Measurements from ENCODE around the gene TUBB2A.
"Not testable (repeated sequence)": the region's sequence is repeated elsewhere in the genome, so short reads cannot be mapped to it uniquely, and the experiment has no call there.

Gene TUBB2A

GRCh38 chr6:3193102-3193849 is 35.9 kb upstream of the TUBB2A start:
- no peaks in the 10 kb centered on the region for H3K4me1 Mint-ChIP-seq

GRCh38 chr6:3190779-3191178 is 33.4 kb upstream of the TUBB2A start:
- H3K36me3 Mint-ChIP-seq (ENCODE audit: low read depth), result no peaks in the 10 kb centered on the region
- no peaks in the 10 kb centered on the region for H3K4me1 Mint-ChIP-seq
- H3K9me3 Mint-ChIP-seq, result no peaks in the 10 kb centered on the region
- H3K4me3 Mint-ChIP-seq, result no peak overlapping the region
- H3K27me3 Mint-ChIP-seq, result peaks cover 10% of the 10 kb centered on the region
- H3K27ac Mint-ChIP-seq, result no peak overlapping the region
- ATAC-seq (no peak), DNase-seq (no peak)

More at GRCh38 chr6:3193102-3193849, 35.9 kb upstream of the TUBB2A start:
- no peaks in the 10 kb centered on the region for H3K36me3 Mint-ChIP-seq (ENCODE audit: low read depth)
- DNase-seq (no peak), ATAC-seq (no peak)
- no peak overlapping the region for H3K4me3 Mint-ChIP-seq
- no peak overlapping the region for H3K27ac Mint-ChIP-seq
- peaks cover 9% of the 10 kb centered on the region for H3K27me3 Mint-ChIP-seq
- H3K9me3 Mint-ChIP-seq, result no peaks in the 10 kb centered on the region

GRCh38 chr6:3190056-3190455 is 32.7 kb upstream of the TUBB2A start:
- DNase-seq (no peak), ATAC-seq (no peak)
- Mint-ChIP-seq H3K4me1 (no peaks in the 10 kb centered on the region), H3K36me3 (ENCODE audit: low read depth) (no peaks in the 10 kb centered on the region), H3K27me3 (peaks cover 16% of the 10 kb centered on the region), H3K9me3 (no peaks in the 10 kb centered on the region), H3K27ac (no peak overlapping the region), H3K4me3 (no peak overlapping the region)

- H3K9me3 Mint-ChIP-seq; H3K4me1 Mint-ChIP-seq; H3K36me3 Mint-ChIP-seq (ENCODE audit: low read depth); H3K4me3 Mint-ChIP-seq; H3K27ac Mint-ChIP-seq; ATAC-seq; DNase-seq: not testable (repeated sequence)
- H3K27me3 Mint-ChIP-seq, result peaks cover 21% of the 10 kb centered on the region
Measured at GRCh38 chr6:3189192-3189591, 31.8 kb upstream of the TUBB2A start.

GRCh38 chr6:3188262-3188661 is 30.9 kb upstream of the TUBB2A start:
- Mint-ChIP-seq H3K4me1 (no peaks in the 10 kb centered on the region), H3K27ac (no peak overlapping the region), H3K9me3 (no peaks in the 10 kb centered on the region), H3K27me3 (peaks cover 21% of the 10 kb centered on the region), H3K4me3 (no peak overlapping the region), H3K36me3 (ENCODE audit: low read depth) (no peaks in the 10 kb centered on the region)
- ATAC-seq (no peak), DNase-seq (no peak)

- Mint-ChIP-seq H3K9me3 (no peaks in the 10 kb centered on the region), H3K27ac (no peak overlapping the region), H3K4me3 (no peak overlapping the region), H3K27me3 (peaks cover 19% of the 10 kb centered on the region), H3K4me1 (no peaks in the 10 kb centered on the region), H3K36me3 (ENCODE audit: low read depth) (no peaks in the 10 kb centered on the region)
- DNase-seq (no peak), ATAC-seq (no peak)
Measured at GRCh38 chr6:3186974-3187382, 29.6 kb upstream of the TUBB2A start.

- ATAC-seq (no peak), DNase-seq (no peak)
- Mint-ChIP-seq H3K4me3 (no peak overlapping the region), H3K9me3 (no peaks in the 10 kb centered on the region), H3K27ac (no peak overlapping the region), H3K36me3 (ENCODE audit: low read depth) (no peaks in the 10 kb centered on the region), H3K27me3 (peaks cover 27% of the 10 kb centered on the region), H3K4me1 (no peaks in the 10 kb centered on the region)
Measured at GRCh38 chr6:3183066-3183465, 25.7 kb upstream of the TUBB2A start.

- H3K27ac Mint-ChIP-seq, result no peak overlapping the region
- no peaks in the 10 kb centered on the region for H3K36me3 Mint-ChIP-seq (ENCODE audit: low read depth)
- H3K4me1 Mint-ChIP-seq, result peaks cover 4% of the 10 kb centered on the region
- H3K9me3 Mint-ChIP-seq, result no peaks in the 10 kb centered on the region
- no peak overlapping the region for H3K4me3 Mint-ChIP-seq
- H3K27me3 Mint-ChIP-seq, result peaks cover 27% of the 10 kb centered on the region
- DNase-seq (no peak), ATAC-seq (no peak)
Measured at GRCh38 chr6:3181105-3181504, 23.8 kb upstream of the TUBB2A start.

GRCh38 chr6:3179945-3180344 is 22.6 kb upstream of the TUBB2A start:
- not testable (repeated sequence) for H3K27ac Mint-ChIP-seq, DNase-seq
- H3K27me3 Mint-ChIP-seq, result peaks cover 25% of the 10 kb centered on the region

GRCh38 chr6:3178666-3179065 is 21.3 kb upstream of the TUBB2A start:
- H3K27ac Mint-ChIP-seq; ATAC-seq; H3K36me3 Mint-ChIP-seq (ENCODE audit: low read depth); H3K4me1 Mint-ChIP-seq; H3K9me3 Mint-ChIP-seq; DNase-seq; H3K4me3 Mint-ChIP-seq: not testable (repeated sequence)
- peaks cover 19% of the 10 kb centered on the region for H3K27me3 Mint-ChIP-seq

More at GRCh38 chr6:3179945-3180344, 22.6 kb upstream of the TUBB2A start:
- not testable (repeated sequence) for H3K9me3 Mint-ChIP-seq; H3K4me1 Mint-ChIP-seq; H3K36me3 Mint-ChIP-seq (ENCODE audit: low read depth); ATAC-seq
- peak overlapping the region; percentile 57 for H3K4me3 Mint-ChIP-seq

GRCh38 chr6:3176562-3177355 is 19.4 kb upstream of the TUBB2A start:
- peaks cover 19% of the 10 kb centered on the region for H3K27me3 Mint-ChIP-seq
- DNase-seq (peak; percentile 28), ATAC-seq (peak; percentile 94)
- no peak overlapping the region for H3K4me3 Mint-ChIP-seq
- H3K36me3 Mint-ChIP-seq (ENCODE audit: low read depth), result no peaks in the 10 kb centered on the region
- H3K27ac Mint-ChIP-seq, result no peak overlapping the region
- peaks cover 4% of the 10 kb centered on the region for H3K4me1 Mint-ChIP-seq
- H3K9me3 Mint-ChIP-seq, result no peaks in the 10 kb centered on the region

- no peak for ATAC-seq
- H3K4me1 Mint-ChIP-seq, result peaks cover 4% of the 10 kb centered on the region
- H3K27me3 Mint-ChIP-seq, result peaks cover 17% of the 10 kb centered on the region
- no peak overlapping the region for H3K27ac Mint-ChIP-seq
- H3K36me3 Mint-ChIP-seq (ENCODE audit: low read depth), result no peaks in the 10 kb centered on the region
- DNase-seq, result no peak
- H3K9me3 Mint-ChIP-seq, result no peaks in the 10 kb centered on the region
- H3K4me3 Mint-ChIP-seq, result no peak overlapping the region
Measured at GRCh38 chr6:3175715-3176402, 18.5 kb upstream of the TUBB2A start.

- H3K27me3 Mint-ChIP-seq; H3K9me3 Mint-ChIP-seq; DNase-seq; H3K27ac Mint-ChIP-seq; H3K36me3 Mint-ChIP-seq (ENCODE audit: low read depth); ATAC-seq; H3K4me1 Mint-ChIP-seq; H3K4me3 Mint-ChIP-seq: not testable (repeated sequence)
Measured at GRCh38 chr6:3173636-3174089, 16.3 kb upstream of the TUBB2A start.

GRCh38 chr6:3172789-3173188 is 15.4 kb upstream of the TUBB2A start:
- not testable (repeated sequence) for H3K27me3 Mint-ChIP-seq; H3K27ac Mint-ChIP-seq; DNase-seq; H3K4me1 Mint-ChIP-seq; H3K36me3 Mint-ChIP-seq (ENCODE audit: low read depth); H3K4me3 Mint-ChIP-seq; H3K9me3 Mint-ChIP-seq; ATAC-seq

All from activated naive CD8-positive, alpha-beta T cell treated with anti-CD3 and anti-CD28 coated beads, Interleukin-2, amount 50 U/mL, for 24 hours (primary cell).